Dermis blood vessel endothelial cell (primary cell): Measurements from ENCODE around the gene KCNMA1. TPM values are rescaled to one million over a fixed set of nuclear protein-coding genes. Genes with fewer than 3 reads are reported as not detected.
"Not testable (repeated sequence)": the region's sequence is repeated elsewhere in the genome, so short reads cannot be mapped to it uniquely, and the experiment has no call there.

Experiments used
- DNase-seq: peaks from one replicate; pipeline ENCODE4 v3.0.0; 2010
- total RNA-seq: library from RNA; depleted of rRNA; stranded (reverse); fragments of >200 nt; gene quantifications from 2 replicates; pipeline ENCODE4 v1.2.3, GENCODE V29; 2014

KCNMA1 gene
- total RNA-seq, 1 donor from 2014 or later: under 0.01 TPM

DNA sequence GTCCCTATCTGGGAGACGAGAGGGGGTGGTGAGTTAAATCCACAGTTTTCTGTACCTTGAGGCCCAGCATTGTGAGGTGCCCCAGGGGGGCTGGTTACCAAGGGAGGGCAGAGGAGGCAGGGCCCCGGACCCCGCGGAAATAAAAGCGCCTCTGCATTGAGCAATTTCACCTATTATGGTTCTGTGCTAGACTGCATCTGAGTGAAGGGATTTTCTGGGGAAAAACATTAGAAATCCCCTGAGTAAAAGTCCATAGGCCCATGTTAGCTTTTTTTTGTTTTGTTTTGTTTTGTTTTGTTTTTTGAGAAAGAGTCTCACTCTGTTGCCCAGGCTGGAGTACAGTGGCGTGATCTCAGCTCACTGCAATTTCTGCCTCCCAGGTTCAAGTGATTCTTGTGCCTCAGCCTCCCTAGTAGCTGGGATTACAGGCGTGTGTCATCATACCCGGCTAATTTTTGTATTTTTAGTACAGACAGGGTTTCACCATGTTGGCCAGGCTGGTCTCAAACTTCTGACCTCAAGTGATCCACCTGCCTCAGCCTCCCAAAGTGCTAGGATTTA, 225.0 kb downstream of the KCNMA1 start:
- DNase-seq: not testable (repeated sequence)

- no peak for DNase-seq
These were observed 225.8 kb downstream of the KCNMA1 start for GRCh38 chr10:77411805-77412204.

- DNase-seq: no peak
These were observed 227.1 kb downstream of the KCNMA1 start for GRCh38 chr10:77410523-77410922.

- DNase-seq: no peak
These were observed 227.7 kb downstream of the KCNMA1 start for GRCh38 chr10:77409697-77410471.

GRCh38 chr10:77408259-77408658, 229.3 kb downstream of the KCNMA1 start:
- DNase-seq: no peak

GRCh38 chr10:77406764-77407430, 230.7 kb downstream of the KCNMA1 start:
- no peak for DNase-seq

DNA sequence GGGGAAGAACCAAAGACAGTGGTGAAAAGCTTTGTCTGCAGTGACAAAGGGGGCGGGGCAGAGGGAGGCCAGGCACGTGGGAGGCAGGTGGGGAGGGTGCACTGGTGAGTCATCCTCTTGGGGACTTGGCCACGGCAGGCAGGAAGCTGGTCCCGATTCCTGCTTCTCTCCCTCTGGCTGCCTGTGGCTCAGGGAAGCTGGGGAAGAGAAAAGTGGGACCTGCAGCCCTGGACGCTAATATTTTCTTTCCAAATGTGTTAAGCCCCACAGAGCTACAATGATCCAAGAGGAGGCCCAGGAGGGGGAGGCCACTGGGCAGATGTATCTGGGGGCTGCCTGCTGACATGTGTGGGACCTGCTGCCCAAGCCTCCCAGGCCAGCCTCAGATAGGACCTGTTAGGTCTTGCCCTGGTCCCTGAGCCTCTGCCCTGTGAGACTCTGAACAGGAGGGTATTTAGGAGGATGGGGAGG, 231.8 kb downstream of the KCNMA1 start:
- DNase-seq: peak; percentile 68

GRCh38 chr10:77404810-77405209, 232.8 kb downstream of the KCNMA1 start:
- no peak for DNase-seq

DNA sequence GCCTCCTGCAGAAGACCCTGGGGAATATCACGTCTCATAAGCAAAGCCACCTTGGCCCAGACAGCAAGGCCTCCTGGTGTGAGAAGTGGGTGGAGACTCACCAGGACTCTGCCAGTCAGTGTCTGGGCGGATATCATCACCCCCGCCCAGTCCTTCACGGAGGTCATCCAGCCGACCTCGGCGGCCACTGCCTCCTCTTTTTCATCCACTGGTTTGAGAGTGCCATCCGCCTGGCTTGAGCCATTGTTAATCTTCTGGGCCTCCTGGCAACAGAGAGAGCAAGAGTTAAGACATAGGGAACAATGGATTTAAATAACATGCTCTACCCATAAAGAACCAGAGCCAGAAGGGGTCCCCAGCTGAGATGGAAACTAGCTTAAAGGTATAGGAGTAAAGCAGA, 233.8 kb downstream of the KCNMA1 start:
- DNase-seq: no peak

DNA sequence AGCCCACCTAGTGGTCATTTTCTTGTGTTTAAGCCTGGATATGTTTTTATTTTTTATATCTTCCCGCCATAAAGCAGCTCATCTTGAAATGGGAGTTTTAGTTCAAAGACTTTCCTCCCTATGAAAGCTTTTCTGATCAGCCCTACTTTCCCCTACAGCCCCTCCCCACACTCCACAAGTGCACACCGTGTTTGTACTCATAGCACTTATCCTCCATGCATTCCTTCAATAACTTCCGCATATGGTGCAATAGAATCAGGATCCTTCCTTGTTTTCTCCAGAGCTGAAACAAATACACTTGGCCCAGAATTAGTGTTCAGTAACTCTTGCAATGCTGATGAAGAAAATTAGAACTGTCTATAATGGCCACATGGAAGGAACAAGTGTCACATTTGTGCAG, 235.9 kb downstream of the KCNMA1 start:
- DNase-seq: no peak

DNA sequence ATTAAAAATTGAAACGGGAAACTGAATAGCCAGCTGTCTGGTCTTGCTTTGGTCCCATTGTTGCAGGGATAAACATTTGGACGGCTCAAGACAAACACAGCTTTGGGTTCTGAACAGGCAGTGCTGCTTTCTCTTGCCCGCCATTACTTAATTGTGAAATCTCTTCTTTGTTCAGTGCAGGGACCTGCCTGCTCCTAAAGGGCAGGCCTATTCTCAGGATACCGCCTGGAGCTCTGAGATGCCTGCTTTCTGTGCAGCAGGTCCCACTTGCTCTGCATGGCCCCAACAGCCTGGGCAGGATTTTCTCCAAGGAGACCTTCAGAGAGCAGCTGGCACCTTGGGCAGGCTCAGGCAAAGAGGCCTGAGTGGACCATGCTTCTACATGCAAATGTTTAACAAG, 237.6 kb downstream of the KCNMA1 start:
- no peak for DNase-seq

DNA sequence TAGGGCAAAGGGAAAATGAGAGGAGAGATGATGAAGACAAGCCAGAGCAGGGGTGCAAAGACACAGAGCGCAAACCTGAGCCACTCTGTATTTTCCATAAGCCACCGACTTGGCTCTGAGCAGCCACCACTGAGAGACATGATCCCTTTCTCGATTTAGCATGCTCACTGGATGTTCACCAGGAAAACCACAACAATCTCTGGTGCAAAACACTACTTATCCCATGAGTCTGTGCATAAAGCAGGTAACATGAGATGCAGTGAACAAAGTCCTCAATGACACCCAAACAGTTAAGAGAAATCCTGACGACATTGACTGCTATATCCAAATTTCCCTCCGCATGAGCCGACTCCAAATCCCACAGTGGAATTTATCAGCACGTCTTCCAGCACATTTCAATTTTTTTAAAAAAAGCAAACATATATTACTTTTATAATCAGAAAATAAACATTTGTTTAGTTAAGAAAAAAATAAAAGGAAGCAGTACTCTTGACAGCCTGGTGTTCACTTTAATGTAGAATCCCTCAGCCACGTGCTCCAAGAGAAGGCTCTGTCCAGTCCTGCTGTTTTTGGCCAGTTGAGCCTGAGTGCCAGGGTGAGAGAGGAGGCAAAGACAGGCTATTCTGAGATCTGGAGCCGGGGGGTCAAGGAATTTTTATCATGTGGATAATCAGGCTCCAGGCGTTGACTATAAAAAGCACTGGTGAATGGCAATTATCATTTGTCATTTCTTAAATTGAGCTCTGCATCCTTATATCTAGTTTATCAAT, 238.4 kb downstream of the KCNMA1 start:
- DNase-seq: no peak

DNA sequence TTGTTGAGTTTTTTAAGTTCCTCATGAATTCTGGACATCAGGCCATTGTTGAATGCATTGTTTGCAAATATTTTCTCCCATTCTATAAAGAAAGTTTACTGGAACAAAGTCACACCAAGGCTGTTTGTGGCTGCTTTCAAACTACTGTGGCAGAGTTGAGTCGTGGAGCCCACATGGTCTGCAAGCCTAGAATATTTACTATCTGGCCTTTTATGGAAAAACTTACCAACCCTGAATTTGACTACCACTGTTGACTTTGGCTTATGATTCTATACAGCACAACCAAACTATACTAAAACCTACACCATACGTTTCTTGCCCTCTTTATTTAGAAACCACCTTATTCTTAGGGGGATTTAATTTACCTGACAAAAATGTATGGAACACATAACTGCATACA, 239.1 kb downstream of the KCNMA1 start:
- no peak for DNase-seq

DNA sequence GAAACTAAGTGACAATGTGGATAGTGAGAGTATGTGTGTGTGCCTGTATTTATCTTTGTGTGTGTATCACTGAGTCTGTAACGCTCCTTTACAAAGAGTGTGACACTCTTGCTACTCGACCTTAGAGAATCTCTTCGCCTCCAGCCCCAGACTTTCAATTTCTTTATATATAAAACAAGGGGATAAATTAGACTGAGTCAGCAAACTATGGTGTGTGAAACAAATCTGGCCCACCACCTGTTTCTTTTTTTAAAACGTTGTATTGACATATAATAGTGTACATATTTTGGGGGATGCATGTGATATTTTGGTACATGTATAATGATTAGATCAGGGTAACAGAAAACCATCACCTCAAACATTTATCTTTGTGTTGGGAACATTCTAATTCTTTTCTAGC, 240.5 kb downstream of the KCNMA1 start:
- DNase-seq: no peak

GRCh38 chr10:77396290-77396689, 241.3 kb downstream of the KCNMA1 start:
- DNase-seq: no peak

DNA sequence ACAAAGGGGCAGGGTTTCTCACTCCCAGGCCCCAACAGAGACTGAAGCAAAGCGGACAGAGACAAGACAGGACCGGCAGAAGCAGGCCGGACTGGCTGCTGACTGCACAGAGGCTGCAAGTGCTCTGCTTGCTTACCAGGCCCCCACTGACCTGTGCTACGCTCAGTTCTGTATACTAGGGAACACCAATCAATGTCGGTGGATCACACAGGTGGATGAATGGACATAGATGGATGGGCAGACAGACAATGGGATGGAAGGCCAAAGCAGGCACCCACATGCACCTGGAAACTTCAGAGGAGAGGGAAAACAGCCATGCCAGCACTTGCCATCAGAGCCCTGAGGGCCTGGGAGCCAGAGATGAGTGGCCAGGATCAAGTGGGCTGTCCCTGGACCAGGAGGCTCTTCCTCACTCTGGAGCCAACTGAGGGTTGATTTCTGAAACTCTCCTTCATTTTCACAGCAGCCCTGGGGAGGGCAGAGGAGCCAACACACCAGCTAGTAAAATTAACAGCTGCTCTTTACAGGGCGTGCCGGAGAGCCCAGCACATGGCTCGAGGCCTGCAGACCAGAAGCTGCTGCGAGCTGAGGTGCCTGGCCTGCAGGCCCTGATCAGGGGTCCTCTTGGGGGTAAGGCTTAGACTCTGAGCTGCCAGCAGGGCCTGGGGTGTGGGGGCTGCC, 243.6 kb downstream of the KCNMA1 start:
- no peak for DNase-seq

- no peak for DNase-seq
These were observed 244.2 kb downstream of the KCNMA1 start for GRCh38 chr10:77393411-77393810.

- DNase-seq: peak; percentile 94
These were observed 244.8 kb downstream of the KCNMA1 start for GRCh38 chr10:77392851-77393250.

GRCh38 chr10:77392236-77392721, 245.3 kb downstream of the KCNMA1 start:
- DNase-seq: peak; percentile 61

- peak; percentile 75 for DNase-seq
These were observed 245.9 kb downstream of the KCNMA1 start for GRCh38 chr10:77391605-77392235.

DNA sequence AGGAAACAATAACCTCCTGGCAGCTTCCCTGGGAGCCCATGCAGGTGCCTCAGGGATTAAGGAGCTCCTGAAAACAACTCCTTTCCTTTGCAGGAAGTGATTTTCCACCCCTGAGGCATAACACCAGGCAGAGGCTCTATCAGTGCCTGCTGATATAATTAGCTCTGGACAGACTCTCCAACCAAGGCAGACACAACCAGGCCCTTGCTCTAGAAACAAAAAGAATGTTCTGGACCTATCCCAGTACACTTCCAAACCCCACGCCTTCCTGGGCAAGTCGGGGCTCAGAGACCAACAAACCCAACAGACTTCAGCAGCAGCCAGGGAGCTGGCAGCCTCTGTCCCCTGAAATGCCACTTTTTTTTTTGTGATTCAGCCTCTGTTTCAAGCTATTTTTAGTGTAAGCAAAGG, 247.1 kb downstream of the KCNMA1 start:
- DNase-seq: peak; percentile 18
